HUES48 (cell line): ENCODE measurements around the gene ATP2B2.

Source experiments
- H3K27ac ChIP-seq: one replicate; pipeline ENCODE4 v1.7.0; 2013; ENCODE audit warnings: low read depth, low read length, inconsistent platforms
- H3K27me3 ChIP-seq: 2 replicates; pipeline ENCODE4 v1.6.1; 2013; ENCODE audit warnings: mild to moderate bottlenecking, low read length; ENCODE audit not compliant: control insufficient read depth, insufficient read depth
- H3K36me3 ChIP-seq: 2 replicates; pipeline ENCODE4 v1.6.1; 2013; ENCODE audit warnings: low read length; ENCODE audit not compliant: control insufficient read depth, insufficient read depth
- H3K4me1 ChIP-seq: 2 replicates; pipeline ENCODE4 v1.6.1; 2013; ENCODE audit warnings: mild to moderate bottlenecking, low read length; ENCODE audit not compliant: control insufficient read depth, insufficient read depth
- H3K4me3 ChIP-seq: 2 replicates; pipeline ENCODE4 v1.5.1; 2013; ENCODE audit warnings: mild to moderate bottlenecking, low read depth, low read length
- H3K9ac ChIP-seq: 2 replicates; pipeline ENCODE4 v1.6.1; 2013; ENCODE audit warnings: mild to moderate bottlenecking, low read depth, low read length, moderate library complexity
- H3K9me3 ChIP-seq: 2 replicates; pipeline ENCODE4 v1.6.1; 2013; ENCODE audit warnings: low read length; ENCODE audit not compliant: control insufficient read depth, insufficient read depth

ATP2B2 gene

DNA sequence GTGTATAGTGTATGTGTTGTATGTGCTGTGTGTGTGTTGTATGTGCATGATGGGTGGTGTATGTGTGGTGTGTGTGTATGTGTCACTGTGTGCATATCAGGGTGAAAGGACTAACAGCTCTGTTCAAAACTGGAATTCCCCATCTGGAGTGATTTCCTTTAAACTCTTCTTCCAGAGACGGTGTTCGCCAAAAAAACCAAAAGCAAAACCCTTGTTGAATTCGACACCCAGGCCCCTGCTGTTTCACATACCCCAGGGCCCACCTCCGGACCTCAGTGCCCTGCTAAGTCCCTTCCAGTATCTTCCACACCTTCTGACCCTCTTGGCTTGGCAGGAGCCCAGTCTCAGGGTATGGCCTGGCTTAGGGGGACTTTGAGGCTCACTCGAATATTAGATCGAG is 139.6 kb downstream of the ATP2B2 start:
- Histone ChIP-seq H3K27me3 (no peaks in the 10 kb centered on the region), H3K9me3 (no peaks in the 10 kb centered on the region), H3K4me1 (peaks cover 11% of the 10 kb centered on the region; the same call in 1 of the 2 replicates), H3K36me3 (no peaks in the 10 kb centered on the region), H3K4me3 (no peak overlapping the region), H3K27ac (no peak overlapping the region), H3K9ac (no peak overlapping the region)

DNA sequence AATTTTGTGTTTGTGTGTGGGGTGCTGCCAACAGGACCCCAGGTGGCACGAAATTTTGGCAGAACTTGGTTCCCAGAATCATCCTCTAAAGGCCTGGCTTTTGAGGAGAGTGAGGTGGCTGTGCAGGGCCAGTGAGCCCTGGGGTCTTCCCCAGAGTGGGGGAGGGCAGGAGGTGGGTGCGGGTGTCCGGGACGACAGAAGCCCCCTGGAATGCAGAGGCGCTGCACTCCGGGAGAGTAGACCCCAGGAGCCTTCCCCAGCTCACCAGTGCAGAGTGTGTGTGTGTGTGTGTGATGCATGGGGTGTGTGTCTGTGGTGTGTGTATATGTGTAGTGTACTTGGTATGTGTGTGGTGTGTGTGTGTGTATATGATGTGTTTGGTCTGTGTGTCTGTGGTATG is 140.1 kb downstream of the ATP2B2 start:
- no peak overlapping the region for H3K27ac ChIP-seq
- no peak overlapping the region for H3K4me3 ChIP-seq
- H3K27me3 ChIP-seq, result no peaks in the 10 kb centered on the region
- H3K9me3 ChIP-seq, result no peaks in the 10 kb centered on the region
- no peaks in the 10 kb centered on the region for H3K36me3 ChIP-seq
- H3K4me1 ChIP-seq, result peaks cover 11% of the 10 kb centered on the region; the same call in 1 of the 2 replicates
- H3K9ac ChIP-seq, result no peak overlapping the region

DNA sequence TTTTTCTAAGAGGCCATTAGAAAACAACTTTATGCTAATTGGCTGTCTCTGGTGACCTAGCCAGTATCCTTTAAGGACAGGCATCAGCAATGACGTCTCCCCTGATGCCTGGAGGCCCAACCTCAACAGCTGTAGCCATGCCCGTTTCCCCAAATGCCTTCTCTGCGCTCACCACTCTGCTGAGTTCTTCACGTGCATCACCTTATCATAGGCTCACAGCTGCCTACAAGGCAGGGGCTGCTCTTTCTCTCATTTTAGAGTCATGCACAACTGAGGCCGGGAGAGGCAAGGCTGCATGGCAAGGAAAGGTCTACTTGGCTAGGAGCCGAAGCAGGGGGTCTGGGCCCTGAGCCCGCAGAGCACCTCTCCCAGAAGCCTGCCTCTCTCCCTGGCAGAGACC is 140.6 kb downstream of the ATP2B2 start:
- Histone ChIP-seq H3K4me1 (peaks cover 11% of the 10 kb centered on the region; the same call in 1 of the 2 replicates), H3K27ac (no peak overlapping the region)

DNA sequence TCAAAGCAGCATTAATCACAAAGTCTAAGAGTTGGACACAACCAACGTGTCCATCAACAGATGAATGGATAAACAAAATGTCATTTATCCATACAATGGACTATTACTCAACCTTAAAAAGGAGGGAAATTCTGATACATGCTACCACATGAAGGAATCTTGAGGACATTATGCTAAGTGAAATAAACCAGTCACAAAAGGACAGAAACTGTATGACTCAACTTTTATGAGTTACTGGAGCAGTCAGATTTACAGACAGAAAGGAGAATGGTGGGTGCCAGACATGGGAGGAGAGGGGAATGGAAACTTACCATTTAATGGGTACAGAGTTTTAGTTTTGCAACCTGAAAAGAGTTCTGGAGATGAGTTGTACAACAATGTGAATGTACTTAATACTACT is 141.5 kb downstream of the ATP2B2 start:
- H3K4me3 ChIP-seq, result no peak overlapping the region
- H3K27me3 ChIP-seq, result no peaks in the 10 kb centered on the region
- H3K9ac ChIP-seq, result no peak overlapping the region
- no peak overlapping the region for H3K27ac ChIP-seq
- H3K36me3 ChIP-seq, result no peaks in the 10 kb centered on the region
- peaks cover 11% of the 10 kb centered on the region; the same call in 1 of the 2 replicates for H3K4me1 ChIP-seq
- no peaks in the 10 kb centered on the region for H3K9me3 ChIP-seq

More for the DNA sequence above, 140.6 kb downstream of the ATP2B2 start:
- Histone ChIP-seq H3K4me3 (no peak overlapping the region), H3K9ac (no peak overlapping the region), H3K27me3 (no peaks in the 10 kb centered on the region), H3K36me3 (no peaks in the 10 kb centered on the region), H3K9me3 (no peaks in the 10 kb centered on the region)

DNA sequence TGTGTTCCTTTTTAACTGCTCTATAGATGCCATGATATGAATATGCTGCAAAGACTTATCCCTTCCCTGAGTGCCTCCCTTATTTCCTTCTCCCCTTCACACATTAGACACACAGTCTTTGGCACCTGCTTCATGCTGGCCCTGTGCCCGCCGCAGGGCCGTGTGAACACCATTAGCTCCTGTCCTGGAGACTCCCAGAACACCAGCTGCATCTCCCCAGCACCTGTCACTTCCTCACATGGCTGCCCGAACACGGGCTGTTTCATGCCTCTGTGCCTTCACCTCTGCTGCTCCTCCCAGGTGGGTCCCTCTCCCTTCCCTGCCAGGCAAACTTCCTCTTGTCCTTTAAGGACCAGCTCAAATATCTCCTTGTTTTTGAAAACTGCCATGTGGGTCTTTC is 144.0 kb downstream of the ATP2B2 start:
- Histone ChIP-seq H3K4me1 (peaks cover 5% of the 10 kb centered on the region; the same call in 1 of the 2 replicates), H3K27me3 (no peaks in the 10 kb centered on the region)

DNA sequence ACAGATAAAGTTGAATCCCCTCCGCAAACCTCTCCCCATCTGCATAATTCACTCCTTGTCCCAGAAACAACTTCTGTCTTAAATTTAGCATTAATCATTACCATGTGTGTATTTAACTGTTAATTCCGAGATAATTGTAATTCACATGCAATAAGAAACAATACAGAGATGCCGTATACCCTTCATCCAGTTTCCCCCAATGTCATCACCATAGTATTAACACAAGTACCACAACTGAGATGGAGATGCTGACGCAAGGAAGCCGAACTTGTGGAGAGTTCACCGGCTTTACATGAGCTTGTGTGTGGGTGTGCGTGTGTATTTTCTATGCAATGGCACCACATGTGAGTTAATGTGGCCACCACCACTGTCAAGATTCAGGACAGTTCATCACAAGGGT is 144.9 kb downstream of the ATP2B2 start:
- Histone ChIP-seq H3K27me3 (no peaks in the 10 kb centered on the region), H3K36me3 (no peaks in the 10 kb centered on the region), H3K4me3 (no peak overlapping the region), H3K27ac (no peak overlapping the region), H3K9ac (no peak overlapping the region), H3K4me1 (no peaks in the 10 kb centered on the region), H3K9me3 (no peaks in the 10 kb centered on the region)

More for the DNA sequence above, 144.0 kb downstream of the ATP2B2 start:
- H3K9me3 ChIP-seq, result no peaks in the 10 kb centered on the region
- H3K36me3 ChIP-seq, result no peaks in the 10 kb centered on the region
- H3K27ac ChIP-seq, result no peak overlapping the region
- H3K9ac ChIP-seq, result no peak overlapping the region
- no peak overlapping the region for H3K4me3 ChIP-seq

DNA sequence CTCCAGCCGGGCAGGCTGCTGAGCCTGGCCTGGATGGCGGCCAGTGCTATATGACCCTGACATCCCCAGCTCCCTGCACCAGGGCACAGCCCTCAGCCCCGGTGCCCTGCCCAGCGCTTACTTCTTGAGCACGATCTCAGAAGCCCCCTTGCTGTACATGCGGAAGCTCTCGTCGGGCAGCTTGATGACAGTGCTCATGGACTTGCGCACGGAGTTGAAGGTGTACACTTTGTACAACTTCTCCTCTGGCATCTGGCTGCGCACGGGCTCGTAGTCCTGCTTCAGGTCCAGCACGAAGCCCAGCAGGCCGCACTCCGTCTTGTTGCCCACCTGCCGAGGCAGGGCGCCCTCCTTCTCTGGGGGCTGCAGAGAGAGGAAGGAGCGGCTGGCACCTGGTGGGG is 145.6 kb downstream of the ATP2B2 start:
- Histone ChIP-seq H3K9me3 (no peaks in the 10 kb centered on the region), H3K27me3 (no peaks in the 10 kb centered on the region)

DNA sequence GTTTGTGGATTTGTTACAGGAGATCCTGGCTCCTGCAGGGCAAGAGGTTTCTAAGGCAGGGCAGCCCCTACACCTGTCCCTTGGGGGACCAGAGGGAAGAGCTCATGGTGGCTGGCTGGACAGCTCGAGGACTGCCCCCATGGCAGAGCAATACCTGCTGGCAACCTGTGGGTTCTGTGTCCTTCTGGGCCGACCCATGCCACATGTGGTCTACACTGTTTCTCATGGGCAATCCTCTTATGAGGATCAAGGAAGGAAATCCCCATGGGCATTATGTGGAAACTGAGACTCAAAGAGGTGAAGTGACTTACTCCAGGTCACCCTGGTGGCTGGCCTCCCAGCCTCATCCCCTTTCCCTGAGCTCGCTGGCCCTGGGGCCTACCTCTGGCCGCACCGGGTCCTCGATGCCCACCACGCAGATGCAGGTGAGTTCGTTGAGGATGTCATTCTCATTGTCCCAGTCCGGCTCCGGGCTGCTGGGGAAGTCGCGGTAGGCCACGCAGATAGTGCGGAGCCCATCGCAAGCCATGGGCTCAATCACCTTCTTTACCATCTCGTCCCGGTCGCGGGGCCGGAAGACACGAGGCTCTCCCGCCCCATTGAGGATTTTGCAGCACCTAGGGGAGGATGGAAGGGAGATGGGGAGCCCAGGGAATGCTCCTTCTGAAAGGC is 146.9 kb downstream of the ATP2B2 start:
- Histone ChIP-seq H3K9ac (no peak overlapping the region), H3K9me3 (no peaks in the 10 kb centered on the region), H3K27me3 (no peaks in the 10 kb centered on the region), H3K27ac (no peak overlapping the region), H3K4me3 (no peak overlapping the region), H3K36me3 (no peaks in the 10 kb centered on the region), H3K4me1 (no peaks in the 10 kb centered on the region)

More for the DNA sequence above, 145.6 kb downstream of the ATP2B2 start:
- no peak overlapping the region for H3K4me3 ChIP-seq
- no peaks in the 10 kb centered on the region for H3K36me3 ChIP-seq
- no peaks in the 10 kb centered on the region for H3K4me1 ChIP-seq
- H3K27ac ChIP-seq, result no peak overlapping the region
- no peak overlapping the region for H3K9ac ChIP-seq

DNA sequence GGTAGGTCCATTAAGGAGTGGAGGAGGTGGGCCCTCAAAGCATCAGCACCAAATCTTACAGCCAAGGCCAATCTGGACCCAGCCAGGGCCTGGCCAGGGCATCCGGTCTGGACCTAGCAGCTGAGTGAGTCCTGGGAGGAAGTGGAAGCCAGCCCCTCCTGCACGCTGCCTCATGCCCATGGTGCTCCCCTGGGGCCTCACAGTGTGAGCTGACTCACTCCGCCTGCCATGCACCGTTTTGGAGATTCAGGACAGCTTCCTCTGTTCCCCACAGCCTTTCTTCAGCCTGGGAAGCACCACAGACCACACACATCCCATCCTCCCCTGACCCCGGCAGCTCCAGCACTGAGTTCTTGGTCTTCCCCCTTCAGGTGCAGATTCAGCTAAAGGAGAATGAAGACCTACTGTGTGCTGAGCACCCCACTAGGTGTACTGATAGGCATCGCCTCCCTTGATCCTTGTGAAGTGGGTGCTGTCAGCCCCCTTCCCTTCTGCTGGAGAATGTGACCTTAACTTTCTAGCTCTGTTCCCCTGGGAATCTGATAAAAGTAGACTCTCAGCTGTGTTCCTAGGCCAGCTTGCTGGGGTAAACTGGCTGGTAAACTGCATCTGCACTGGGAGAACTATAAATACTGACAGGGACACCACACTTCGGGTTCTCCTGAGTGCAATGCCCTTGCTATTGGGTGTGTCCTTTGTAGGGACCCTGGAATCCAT is 147.6 kb downstream of the ATP2B2 start:
- H3K9me3 ChIP-seq, result no peaks in the 10 kb centered on the region
- no peak overlapping the region for H3K4me3 ChIP-seq
- H3K4me1 ChIP-seq, result no peaks in the 10 kb centered on the region
- H3K27me3 ChIP-seq, result no peaks in the 10 kb centered on the region
- H3K36me3 ChIP-seq, result no peaks in the 10 kb centered on the region
- no peak overlapping the region for H3K27ac ChIP-seq
- H3K9ac ChIP-seq, result no peak overlapping the region

DNA sequence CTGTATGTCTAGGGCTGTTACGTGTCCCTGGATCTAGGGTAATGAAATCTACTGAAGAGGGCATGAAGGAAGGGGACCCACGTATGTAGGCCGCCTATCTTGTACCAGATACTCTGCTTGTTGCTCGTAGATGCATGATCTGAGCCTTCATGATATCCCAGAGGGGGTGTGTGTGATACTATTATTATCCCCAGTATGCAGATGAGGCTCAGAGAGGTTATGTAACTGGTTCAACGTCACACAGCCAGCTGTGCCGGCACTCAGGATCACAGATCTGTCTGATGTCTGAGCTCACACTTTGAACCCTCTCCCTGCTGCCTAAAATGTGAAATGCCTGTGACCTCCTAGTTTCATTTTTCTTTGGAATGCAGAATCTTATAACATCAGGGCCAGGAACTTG is 148.3 kb downstream of the ATP2B2 start:
- no peaks in the 10 kb centered on the region for H3K9me3 ChIP-seq
- H3K27ac ChIP-seq, result no peak overlapping the region
- no peaks in the 10 kb centered on the region for H3K36me3 ChIP-seq
- H3K9ac ChIP-seq, result no peak overlapping the region
- H3K4me3 ChIP-seq, result no peak overlapping the region
- H3K27me3 ChIP-seq, result no peaks in the 10 kb centered on the region
- H3K4me1 ChIP-seq, result no peaks in the 10 kb centered on the region

DNA sequence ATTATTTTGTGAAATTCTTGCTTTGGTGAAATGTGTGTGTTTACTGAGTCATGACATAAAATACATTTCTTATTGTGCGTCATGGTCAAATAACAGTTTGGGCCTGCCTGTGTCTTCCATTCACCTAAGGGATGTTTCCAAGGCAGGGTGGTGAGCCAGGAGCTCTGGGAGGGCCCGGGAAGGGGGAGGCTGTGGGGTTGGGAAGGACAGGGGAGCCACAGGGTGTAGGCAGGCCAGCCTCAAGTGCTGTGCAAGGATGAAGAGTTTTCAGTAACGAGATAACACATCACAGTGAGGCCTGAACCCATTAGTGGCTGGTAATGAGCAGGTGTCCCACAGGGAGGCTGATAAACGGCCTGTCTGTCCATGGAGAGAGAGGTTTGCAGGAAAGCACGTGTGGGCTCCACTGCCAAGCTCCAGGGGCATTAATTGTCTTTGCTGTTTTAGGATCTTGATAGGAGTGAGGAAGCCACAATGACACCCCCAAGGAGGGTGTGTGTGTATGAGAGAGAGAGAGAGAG is 148.9 kb downstream of the ATP2B2 start:
- Histone ChIP-seq H3K27ac (no peak overlapping the region), H3K9me3 (no peaks in the 10 kb centered on the region), H3K27me3 (no peaks in the 10 kb centered on the region), H3K36me3 (no peaks in the 10 kb centered on the region), H3K9ac (no peak overlapping the region), H3K4me1 (no peaks in the 10 kb centered on the region), H3K4me3 (no peak overlapping the region)
